ENCODE data around the gene ASB6. TPM values are rescaled to one million over a fixed set of nuclear protein-coding genes. Genes with fewer than 3 reads are reported as not detected.

The ASB6 gene, protein sequence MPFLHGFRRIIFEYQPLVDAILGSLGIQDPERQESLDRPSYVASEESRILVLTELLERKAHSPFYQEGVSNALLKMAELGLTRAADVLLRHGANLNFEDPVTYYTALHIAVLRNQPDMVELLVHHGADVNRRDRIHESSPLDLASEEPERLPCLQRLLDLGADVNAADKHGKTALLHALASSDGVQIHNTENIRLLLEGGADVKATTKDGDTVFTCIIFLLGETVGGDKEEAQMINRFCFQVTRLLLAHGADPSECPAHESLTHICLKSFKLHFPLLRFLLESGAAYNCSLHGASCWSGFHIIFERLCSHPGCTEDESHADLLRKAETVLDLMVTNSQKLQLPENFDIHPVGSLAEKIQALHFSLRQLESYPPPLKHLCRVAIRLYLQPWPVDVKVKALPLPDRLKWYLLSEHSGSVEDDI
- 10 to 100 TPM; 13.3 to 30.0 (median 22.0) TPM for total RNA-seq

DNA sequence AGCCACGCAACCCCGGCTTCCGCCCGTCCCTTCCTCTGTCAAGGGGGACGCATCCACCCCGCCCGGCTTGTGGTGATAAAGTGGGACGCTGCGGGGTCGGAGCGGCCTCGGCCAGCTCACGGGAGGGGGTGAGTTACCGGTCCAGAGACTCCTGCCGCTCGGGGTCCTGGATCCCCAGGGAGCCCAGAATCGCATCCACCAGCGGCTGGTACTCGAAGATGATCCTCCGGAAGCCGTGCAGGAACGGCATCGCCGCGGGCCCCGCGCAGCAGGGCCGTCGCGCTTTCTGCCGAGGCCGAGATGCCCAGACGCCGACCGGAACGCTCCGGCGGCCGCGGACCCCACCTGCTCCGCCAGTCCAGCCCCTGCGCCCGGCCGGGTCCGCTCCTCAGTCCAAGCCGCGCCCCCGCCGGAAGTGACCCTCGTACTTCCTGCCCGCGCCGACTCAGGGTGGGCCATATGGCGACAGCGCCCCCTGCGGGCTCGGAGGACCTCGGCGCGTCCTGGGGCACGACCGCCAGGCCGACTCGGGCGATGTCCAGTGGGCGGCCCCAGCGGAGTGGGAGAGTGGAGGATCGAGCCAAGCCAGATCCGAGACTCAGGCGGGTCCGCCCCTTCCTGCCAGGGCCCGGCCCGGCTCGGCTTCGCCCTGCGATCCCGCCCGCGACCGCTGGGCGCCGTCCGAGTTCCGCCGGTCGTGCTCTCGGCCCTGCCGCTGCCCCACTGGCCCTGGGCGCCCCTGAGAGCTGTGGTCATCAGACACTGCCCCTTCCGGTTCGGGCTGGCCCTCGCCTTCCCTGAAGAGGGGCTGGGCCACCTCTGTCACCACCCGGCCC lies at the start of gene ASB6:
Gene ASB6, minus strand, starts transcription at position 402 of the 836 bp plus-strand sequence. Its CDS starts 152 bp downstream, at position 250.
- no peaks in the 10 kb centered on the region for H3K27me3 ChIP-seq
- peak within 1 kb of the TSS; percentile 82 to 96 (median 91) for H3K4me3 ChIP-seq
- H3K27ac ChIP-seq (replicated peaks in 1 of 4): peak within 1 kb of the TSS; percentile 81 to 91 (median 86)
- TF ChIP-seq EP300 (IDR thresholded peaks at IDR 0.05) (no peak), POLR2AphosphoS5 (IDR thresholded peaks at IDR 0.05) (peak; percentile 90 to 94), POLR2A (IDR thresholded peaks at IDR 0.05; ENCODE audit: low read depth) (no peak)
- TF ChIP-seq, protein P1, sequence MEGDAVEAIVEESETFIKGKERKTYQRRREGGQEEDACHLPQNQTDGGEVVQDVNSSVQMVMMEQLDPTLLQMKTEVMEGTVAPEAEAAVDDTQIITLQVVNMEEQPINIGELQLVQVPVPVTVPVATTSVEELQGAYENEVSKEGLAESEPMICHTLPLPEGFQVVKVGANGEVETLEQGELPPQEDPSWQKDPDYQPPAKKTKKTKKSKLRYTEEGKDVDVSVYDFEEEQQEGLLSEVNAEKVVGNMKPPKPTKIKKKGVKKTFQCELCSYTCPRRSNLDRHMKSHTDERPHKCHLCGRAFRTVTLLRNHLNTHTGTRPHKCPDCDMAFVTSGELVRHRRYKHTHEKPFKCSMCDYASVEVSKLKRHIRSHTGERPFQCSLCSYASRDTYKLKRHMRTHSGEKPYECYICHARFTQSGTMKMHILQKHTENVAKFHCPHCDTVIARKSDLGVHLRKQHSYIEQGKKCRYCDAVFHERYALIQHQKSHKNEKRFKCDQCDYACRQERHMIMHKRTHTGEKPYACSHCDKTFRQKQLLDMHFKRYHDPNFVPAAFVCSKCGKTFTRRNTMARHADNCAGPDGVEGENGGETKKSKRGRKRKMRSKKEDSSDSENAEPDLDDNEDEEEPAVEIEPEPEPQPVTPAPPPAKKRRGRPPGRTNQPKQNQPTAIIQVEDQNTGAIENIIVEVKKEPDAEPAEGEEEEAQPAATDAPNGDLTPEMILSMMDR (IDR thresholded peaks at IDR 0.05): peak in 2 of 3 experiments; percentile 100
- intact Hi-C loops (cut with DNase I): loop anchor here (2.0 to 5.0 kb wide), 2 partner anchors 95 to 141 kb away; no protein-coding TSS in a partner anchor
- H3K4me1 ChIP-seq: peaks cover 23 to 40% (median 36%) of the 10 kb centered on the region in 4 donors
- H3K9me3 ChIP-seq: no peaks in the 10 kb centered on the region
- H3K36me3 ChIP-seq: peaks cover 23 to 29% (median 28%) of the 10 kb centered on the region in 4 donors
- WGBS: 2% methylated on average over 19 of the region's 93 CpGs
- peak; percentile 99 for DNase-seq (ENCODE audit: extremely low spot score)

DNA sequence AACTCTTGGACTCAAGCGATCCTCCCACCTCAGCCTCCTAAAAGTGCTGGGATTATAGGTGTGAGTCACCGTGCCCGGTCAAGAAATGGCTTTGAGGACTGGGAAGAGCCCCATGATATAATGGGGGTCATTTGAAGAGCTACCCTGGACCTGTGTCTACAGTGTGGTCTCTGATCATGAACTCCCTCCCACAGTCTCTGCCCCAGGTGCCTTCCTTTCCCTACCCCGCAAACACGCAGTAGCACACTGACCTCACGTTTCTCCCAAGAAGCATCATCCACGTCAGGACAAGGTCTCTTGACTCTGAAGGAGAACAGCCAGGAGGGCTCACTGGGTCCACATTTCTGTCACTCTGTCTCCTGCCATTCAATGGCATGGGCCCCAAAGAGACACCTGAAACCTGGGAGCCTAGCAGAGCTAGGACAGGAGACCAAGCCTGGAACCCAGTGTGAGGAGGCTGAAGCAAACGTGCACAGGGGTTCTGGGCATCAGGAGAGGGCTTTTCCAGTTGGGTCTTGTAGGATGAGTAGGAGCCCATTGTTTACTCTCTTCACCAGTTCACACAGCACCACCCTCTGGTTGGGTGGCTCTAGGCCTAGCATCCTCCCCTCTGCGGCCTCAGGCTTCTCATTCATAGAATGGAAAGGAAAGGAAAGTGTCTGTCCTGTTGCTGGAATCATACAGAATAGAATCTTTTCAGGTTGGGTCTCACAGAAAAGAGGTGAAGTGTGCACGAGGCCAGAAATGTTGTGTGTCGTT lies 46.5 kb upstream of the ASB6 start:
- Histone ChIP-seq H3K9me3 (no peaks in the 10 kb centered on the region), H3K4me3 (no peak overlapping the region), H3K27ac (replicated peaks in 1 of 4) (no peak overlapping the region), H3K27me3 (no peaks in the 10 kb centered on the region), H3K36me3 (no peaks in the 10 kb centered on the region), H3K4me1 (no peaks in the 10 kb centered on the region)
- no peak for TF ChIP-seq POLR2A (IDR thresholded peaks at IDR 0.05; ENCODE audit: low read depth)
- no peak for TF ChIP-seq POLR2AphosphoS5 (IDR thresholded peaks at IDR 0.05)
- TF ChIP-seq EP300 (IDR thresholded peaks at IDR 0.05): no peak
- TF ChIP-seq, protein P1 (IDR thresholded peaks at IDR 0.05): no peak
- intact Hi-C loops (cut with DNase I): no loop called here
- no peak for DNase-seq (ENCODE audit: extremely low spot score)
- 90% methylated on average over 8 of the region's 11 CpGs for WGBS

DNA sequence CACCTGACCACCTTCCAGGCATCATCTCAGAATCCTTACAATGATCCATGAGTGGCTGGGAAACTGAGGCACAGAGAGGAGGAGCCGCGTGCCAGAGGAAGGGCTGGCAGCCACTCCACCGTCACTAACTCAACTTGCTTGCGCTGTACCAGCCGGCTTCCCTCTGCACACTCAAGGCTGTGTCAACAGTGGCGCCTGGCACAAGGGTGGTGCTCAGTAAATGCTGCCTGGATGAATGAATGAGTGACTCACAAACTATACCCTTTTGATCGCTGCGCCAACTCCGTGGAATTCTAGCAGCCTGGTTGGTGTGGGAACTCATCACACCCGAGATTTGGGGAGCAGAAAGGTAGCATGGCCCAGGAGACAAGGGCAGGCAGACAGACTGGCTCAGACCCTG lies 45.4 kb upstream of the ASB6 start:
- H3K27me3 ChIP-seq: peaks cover 0 to 4% (median 0%) of the 10 kb centered on the region in 4 donors
- H3K36me3 ChIP-seq: no peaks in the 10 kb centered on the region
- H3K9me3 ChIP-seq: no peaks in the 10 kb centered on the region
- WGBS: 90% methylated on average over 10 of the region's 10 CpGs
- H3K27ac ChIP-seq (replicated peaks in 1 of 4): no peak overlapping the region
- no peak overlapping the region for H3K4me3 ChIP-seq
- no peak for DNase-seq (ENCODE audit: extremely low spot score)
- no peaks in the 10 kb centered on the region for H3K4me1 ChIP-seq
- no peak for TF ChIP-seq EP300 (IDR thresholded peaks at IDR 0.05)
- no peak for TF ChIP-seq POLR2A (IDR thresholded peaks at IDR 0.05; ENCODE audit: low read depth)
- TF ChIP-seq, protein P1 (IDR thresholded peaks at IDR 0.05): no peak
- no peak for TF ChIP-seq POLR2AphosphoS5 (IDR thresholded peaks at IDR 0.05)
- intact Hi-C loops (cut with DNase I): no loop called here

DNA sequence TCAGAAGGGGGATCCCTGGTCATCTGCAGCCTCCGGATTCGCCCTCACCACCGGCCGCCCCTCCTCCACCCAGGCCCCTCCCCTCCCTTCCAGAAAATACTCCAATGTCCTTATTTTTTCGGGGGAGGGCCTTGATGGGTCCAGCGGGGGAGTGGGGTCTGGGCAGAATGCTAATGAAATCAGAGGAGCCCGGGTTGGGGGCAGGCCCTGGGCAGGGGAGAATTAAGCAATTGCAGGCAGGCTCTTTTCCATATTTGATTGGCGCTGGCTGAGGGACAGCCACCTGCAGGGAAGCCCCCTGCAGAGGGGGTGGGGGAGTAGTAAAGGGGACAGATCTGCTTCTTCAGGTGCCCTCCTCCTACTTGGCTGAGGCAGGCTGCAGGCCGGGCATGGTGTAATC lies 44.8 kb upstream of the ASB6 start:
- intact Hi-C loops (cut with DNase I): no loop called here
- H3K27ac ChIP-seq (replicated peaks in 1 of 4): no peak overlapping the region
- 84% methylated on average over 9 of the region's 9 CpGs for WGBS

More for the DNA sequence above, 44.8 kb upstream of the ASB6 start:
- Histone ChIP-seq H3K36me3 (no peaks in the 10 kb centered on the region), H3K9me3 (no peaks in the 10 kb centered on the region), H3K27me3 (peaks cover 0 to 11% (median 0%) of the 10 kb centered on the region in 4 donors), H3K4me3 (no peak overlapping the region), H3K4me1 (no peaks in the 10 kb centered on the region)
- TF ChIP-seq EP300 (IDR thresholded peaks at IDR 0.05): no peak
- TF ChIP-seq POLR2AphosphoS5 (IDR thresholded peaks at IDR 0.05): no peak
- no peak for TF ChIP-seq POLR2A (IDR thresholded peaks at IDR 0.05; ENCODE audit: low read depth)
- TF ChIP-seq, protein P1 (IDR thresholded peaks at IDR 0.05): no peak
- no peak for DNase-seq (ENCODE audit: extremely low spot score)
